IPS-15b (cell line): ENCODE data around the gene MYLK2.

Experiments used
- H3K27me3 ChIP-seq: one replicate; pipeline ENCODE4 v1.6.1; 2013; ENCODE audit warnings: low read length; ENCODE audit not compliant: control insufficient read depth, insufficient read depth
- H3K36me3 ChIP-seq: one replicate; pipeline ENCODE4 v1.6.1; 2013; ENCODE audit warnings: low read length; ENCODE audit not compliant: control insufficient read depth, insufficient read depth
- H3K4me1 ChIP-seq: one replicate; pipeline ENCODE4 v1.6.1; 2013; ENCODE audit warnings: mild to moderate bottlenecking, low read length; ENCODE audit not compliant: control insufficient read depth, insufficient read depth
- H3K4me3 ChIP-seq: one replicate; pipeline ENCODE4 v1.5.1; 2013; ENCODE audit warnings: low read depth, low read length
- H3K9ac ChIP-seq: one replicate; pipeline ENCODE4 v1.6.1; 2013; ENCODE audit warnings: low read depth, mild to moderate bottlenecking, low read length
- H3K9me3 ChIP-seq: one replicate; pipeline ENCODE4 v1.6.1; 2013; ENCODE audit warnings: mild to moderate bottlenecking, low read length; ENCODE audit not compliant: control insufficient read depth, insufficient read depth

MYLK2 gene

GRCh38 chr20:31871618-31871954 is 52.4 kb downstream of the MYLK2 start:
- Histone ChIP-seq H3K4me3 (peak overlapping the region; percentile 67), H3K9me3 (no peaks in the 10 kb centered on the region), H3K36me3 (no peaks in the 10 kb centered on the region), H3K9ac (no peak overlapping the region), H3K4me1 (peaks cover 4% of the 10 kb centered on the region), H3K27me3 (peaks cover 23% of the 10 kb centered on the region)

DNA sequence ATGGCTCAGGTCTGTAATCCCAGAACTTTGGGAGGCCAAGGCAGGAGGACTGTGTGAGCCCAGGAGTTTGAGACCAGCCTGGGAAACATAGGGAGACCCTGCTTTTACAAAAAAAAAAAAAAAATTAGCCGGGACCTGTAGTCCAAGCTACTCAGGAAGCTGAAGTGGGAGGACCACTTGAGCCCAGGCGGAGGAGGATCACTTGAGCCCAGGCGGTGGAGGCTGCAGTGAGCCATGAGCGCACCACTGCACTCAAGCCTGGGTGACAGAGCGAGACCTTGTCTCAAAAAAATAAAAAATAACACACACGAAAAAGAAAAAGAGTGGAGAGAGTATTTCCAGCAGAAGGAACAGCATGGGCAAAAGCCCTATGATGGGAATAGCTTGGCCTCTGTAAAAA is 53.2 kb downstream of the MYLK2 start:
- Histone ChIP-seq H3K9ac (no peak overlapping the region), H3K4me3 (no peak overlapping the region), H3K27me3 (peaks cover 23% of the 10 kb centered on the region), H3K4me1 (peaks cover 4% of the 10 kb centered on the region), H3K9me3 (no peaks in the 10 kb centered on the region), H3K36me3 (no peaks in the 10 kb centered on the region)

- Histone ChIP-seq H3K36me3 (no peaks in the 10 kb centered on the region), H3K9ac (no peak overlapping the region), H3K27me3 (peaks cover 9% of the 10 kb centered on the region), H3K4me1 (peaks cover 4% of the 10 kb centered on the region), H3K9me3 (no peaks in the 10 kb centered on the region), H3K4me3 (no peak overlapping the region)
Measured at GRCh38 chr20:31875671-31876070, 56.5 kb downstream of the MYLK2 start.

- H3K9ac ChIP-seq = no peak overlapping the region
- H3K4me3 ChIP-seq = no peak overlapping the region
- H3K36me3 ChIP-seq = no peaks in the 10 kb centered on the region
- H3K27me3 ChIP-seq = no peaks in the 10 kb centered on the region
- H3K9me3 ChIP-seq = no peaks in the 10 kb centered on the region
- no peaks in the 10 kb centered on the region for H3K4me1 ChIP-seq
Measured at GRCh38 chr20:31877684-31878083, 58.5 kb downstream of the MYLK2 start.

DNA sequence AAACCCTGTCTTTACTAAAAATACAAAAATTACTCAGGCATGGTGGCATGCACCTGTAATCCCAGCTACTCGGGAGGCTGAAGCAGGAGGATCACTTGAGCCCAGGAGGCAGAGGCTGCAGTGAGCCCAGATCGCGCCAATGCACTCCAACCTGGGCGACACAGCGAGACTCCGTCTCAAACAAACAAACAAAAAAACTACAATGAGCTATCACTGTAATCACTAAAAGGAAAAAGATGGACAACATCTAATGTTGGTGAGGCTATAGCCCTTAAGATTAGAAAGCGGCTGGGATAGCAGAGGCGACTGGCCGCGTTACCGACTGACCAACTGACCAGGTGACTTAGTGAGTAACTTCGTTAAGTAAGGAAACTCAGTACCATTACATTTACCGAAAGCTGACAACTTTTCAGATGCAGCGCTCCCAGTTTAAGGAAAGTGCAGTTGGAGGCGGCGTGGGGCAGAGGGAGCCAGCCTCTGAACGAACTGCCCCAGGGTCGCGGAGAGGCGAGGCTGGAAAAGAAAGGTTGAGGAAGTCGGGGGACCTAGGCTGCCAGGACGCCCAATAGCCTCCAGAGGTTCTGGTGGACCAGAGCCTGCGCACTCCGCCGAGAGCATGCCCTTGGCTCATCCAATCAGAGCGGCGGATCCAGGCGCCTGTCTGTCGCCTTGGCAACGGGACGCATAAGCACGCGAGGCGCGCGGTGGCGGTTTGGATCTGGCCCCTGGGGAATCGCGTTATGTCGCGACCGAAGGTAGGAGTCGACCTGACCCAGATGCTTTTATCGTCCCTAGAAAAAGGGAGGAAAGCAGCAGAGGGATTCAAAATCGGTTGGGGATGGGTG is 60.2 kb downstream of the MYLK2 start:
- Histone ChIP-seq H3K9ac (peak overlapping the region; percentile 51), H3K4me3 (peak overlapping the region; percentile 86), H3K27me3 (no peaks in the 10 kb centered on the region), H3K4me1 (no peaks in the 10 kb centered on the region), H3K9me3 (no peaks in the 10 kb centered on the region), H3K36me3 (no peaks in the 10 kb centered on the region)

GRCh38 chr20:31881945-31882344 is 62.8 kb downstream of the MYLK2 start:
- H3K9ac ChIP-seq = no peak overlapping the region
- H3K27me3 ChIP-seq = no peaks in the 10 kb centered on the region
- no peaks in the 10 kb centered on the region for H3K36me3 ChIP-seq
- H3K4me3 ChIP-seq = no peak overlapping the region
- H3K4me1 ChIP-seq = peaks cover 2% of the 10 kb centered on the region
- no peaks in the 10 kb centered on the region for H3K9me3 ChIP-seq

- Histone ChIP-seq H3K9me3 (no peaks in the 10 kb centered on the region), H3K9ac (no peak overlapping the region), H3K36me3 (no peaks in the 10 kb centered on the region), H3K4me3 (no peak overlapping the region), H3K27me3 (no peaks in the 10 kb centered on the region), H3K4me1 (peaks cover 2% of the 10 kb centered on the region)
Measured at GRCh38 chr20:31883829-31884228, 64.7 kb downstream of the MYLK2 start.
